ENCODE results near the gene POLRMT.

POLRMT gene

GRCh38 chr19:640161-640558 is 6.8 kb upstream of the POLRMT start:
- DNase-seq (ENCODE audit: low read depth) = no peak
- TF ChIP-seq CTCF (IDR thresholded peaks at IDR 0.05; ENCODE audit: low read depth, low read length, missing control alignments) = no peak
- H3K4me3 ChIP-seq (ENCODE audit: low read depth, low read length) = no peak overlapping the region

GRCh38 chr19:639253-640160 is 6.2 kb upstream of the POLRMT start, which contains the start of gene FGF22:
Gene FGF22, plus strand, starts transcription at chr19:639879. Its CDS starts 47 bp downstream, at chr19:639926.
- no peak for TF ChIP-seq CTCF (IDR thresholded peaks at IDR 0.05; ENCODE audit: low read depth, low read length, missing control alignments)
- DNase-seq (ENCODE audit: low read depth) = no peak
- peak within 1 kb of the TSS; percentile 47 for H3K4me3 ChIP-seq (ENCODE audit: low read depth, low read length)

GRCh38 chr19:638906-639252 is 5.5 kb upstream of the POLRMT start:
- no peak for DNase-seq (ENCODE audit: low read depth)
- H3K4me3 ChIP-seq (ENCODE audit: low read depth, low read length) = peak overlapping the region; percentile 47
- no peak for TF ChIP-seq CTCF (IDR thresholded peaks at IDR 0.05; ENCODE audit: low read depth, low read length, missing control alignments)

- no peak for TF ChIP-seq CTCF (IDR thresholded peaks at IDR 0.05; ENCODE audit: low read depth, low read length, missing control alignments)
- H3K4me3 ChIP-seq (ENCODE audit: low read depth, low read length) = no peak overlapping the region
- no peak for DNase-seq (ENCODE audit: low read depth)
Measured at GRCh38 chr19:634975-635652, 1.8 kb upstream of the POLRMT start.

GRCh38 chr19:633786-634639 is 676 bp upstream of the POLRMT start:
- no peak for DNase-seq (ENCODE audit: low read depth)
- H3K4me3 ChIP-seq (ENCODE audit: low read depth, low read length) = peak overlapping the region; percentile 67
- no peak for TF ChIP-seq CTCF (IDR thresholded peaks at IDR 0.05; ENCODE audit: low read depth, low read length, missing control alignments)

GRCh38 chr19:632579-633067 is 714 bp downstream of the POLRMT start:
- peak overlapping the region; percentile 67 for H3K4me3 ChIP-seq (ENCODE audit: low read depth, low read length)
- no peak for DNase-seq (ENCODE audit: low read depth)

More at GRCh38 chr19:632579-633067, 714 bp downstream of the POLRMT start:
- TF ChIP-seq CTCF (IDR thresholded peaks at IDR 0.05; ENCODE audit: low read depth, low read length, missing control alignments) = no peak

All from GM12864 (cell line).